ENCODE measurements around the gene ZNF710. TPM values are rescaled to one million over a fixed set of nuclear protein-coding genes. Genes with fewer than 3 reads are reported as not detected.

Gene ZNF710
- total RNA-seq, 1 donor from 2014 or later: 3.5 TPM

GRCh38 chr15:90033006-90033405 lies 31.9 kb downstream of the ZNF710 start:
- intact Hi-C loops (cut with DNase I): no loop called here
- H3K9me3 ChIP-seq: no peaks in the 10 kb centered on the region
- TF ChIP-seq, protein P1, sequence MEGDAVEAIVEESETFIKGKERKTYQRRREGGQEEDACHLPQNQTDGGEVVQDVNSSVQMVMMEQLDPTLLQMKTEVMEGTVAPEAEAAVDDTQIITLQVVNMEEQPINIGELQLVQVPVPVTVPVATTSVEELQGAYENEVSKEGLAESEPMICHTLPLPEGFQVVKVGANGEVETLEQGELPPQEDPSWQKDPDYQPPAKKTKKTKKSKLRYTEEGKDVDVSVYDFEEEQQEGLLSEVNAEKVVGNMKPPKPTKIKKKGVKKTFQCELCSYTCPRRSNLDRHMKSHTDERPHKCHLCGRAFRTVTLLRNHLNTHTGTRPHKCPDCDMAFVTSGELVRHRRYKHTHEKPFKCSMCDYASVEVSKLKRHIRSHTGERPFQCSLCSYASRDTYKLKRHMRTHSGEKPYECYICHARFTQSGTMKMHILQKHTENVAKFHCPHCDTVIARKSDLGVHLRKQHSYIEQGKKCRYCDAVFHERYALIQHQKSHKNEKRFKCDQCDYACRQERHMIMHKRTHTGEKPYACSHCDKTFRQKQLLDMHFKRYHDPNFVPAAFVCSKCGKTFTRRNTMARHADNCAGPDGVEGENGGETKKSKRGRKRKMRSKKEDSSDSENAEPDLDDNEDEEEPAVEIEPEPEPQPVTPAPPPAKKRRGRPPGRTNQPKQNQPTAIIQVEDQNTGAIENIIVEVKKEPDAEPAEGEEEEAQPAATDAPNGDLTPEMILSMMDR (IDR thresholded peaks at IDR 0.05): no peak
- no peaks in the 10 kb centered on the region for H3K36me3 ChIP-seq
- H3K4me3 ChIP-seq: no peak overlapping the region
- peak in 1 of 2 donors; percentile 37 for DNase-seq (ENCODE audit: low spot score in 2 of 2)
- H3K27me3 ChIP-seq: no peaks in the 10 kb centered on the region
- H3K4me1 ChIP-seq: no peaks in the 10 kb centered on the region
- H3K27ac ChIP-seq: no peak overlapping the region

- H3K27ac ChIP-seq: no peak overlapping the region
Observed at GRCh38 chr15:90033448-90033847, 32.3 kb downstream of the ZNF710 start.

DNA sequence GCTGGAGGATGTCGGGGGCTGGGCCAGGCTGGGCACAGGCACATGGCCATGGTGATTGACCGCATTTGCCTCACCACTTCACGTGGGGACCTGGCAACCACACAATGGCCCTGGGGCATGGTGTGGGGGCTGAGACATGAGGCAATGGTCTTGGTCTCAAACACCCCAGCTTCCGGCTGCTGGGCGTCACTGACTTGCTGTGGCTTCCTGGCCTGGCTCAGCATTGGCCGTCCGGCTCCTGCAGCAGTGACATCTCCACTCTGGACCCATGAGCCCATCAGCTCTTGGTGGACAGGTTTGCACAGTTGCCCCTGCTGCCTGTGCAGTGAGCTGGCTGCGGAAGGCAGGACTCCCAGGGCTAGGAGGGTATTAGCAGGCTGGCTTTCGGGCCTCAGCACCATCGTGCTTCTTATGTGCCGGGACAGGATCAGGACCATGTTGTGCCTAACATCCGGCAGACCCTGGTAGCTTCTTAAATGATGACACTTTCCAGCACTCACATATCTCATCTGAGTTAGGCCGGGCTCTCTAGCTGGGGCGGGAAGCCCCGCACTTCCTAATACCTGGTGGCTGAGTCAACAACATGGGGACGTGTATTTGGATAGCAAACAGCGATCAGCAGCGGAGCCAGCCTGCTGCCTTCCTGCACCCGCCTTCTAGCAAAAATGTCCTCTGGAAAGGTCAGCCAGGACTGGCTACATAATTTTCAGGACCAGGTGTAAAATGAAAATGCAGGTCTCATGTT lies 34.1 kb downstream of the ZNF710 start:
- Histone ChIP-seq H3K4me1 (no peaks in the 10 kb centered on the region), H3K27me3 (no peaks in the 10 kb centered on the region), H3K36me3 (no peaks in the 10 kb centered on the region), H3K4me3 (no peak overlapping the region), H3K9me3 (no peaks in the 10 kb centered on the region), H3K27ac (peak overlapping the region; percentile 37 to 74)
- intact Hi-C loops (cut with DNase I): no loop called here
- peak; percentile 69 to 83 for DNase-seq (ENCODE audit: low spot score in 2 of 2)
- TF ChIP-seq, protein P1 (IDR thresholded peaks at IDR 0.05): no peak

More at GRCh38 chr15:90033448-90033847, 32.3 kb downstream of the ZNF710 start:
- Histone ChIP-seq H3K4me1 (no peaks in the 10 kb centered on the region), H3K9me3 (no peaks in the 10 kb centered on the region), H3K36me3 (no peaks in the 10 kb centered on the region), H3K27me3 (no peaks in the 10 kb centered on the region), H3K4me3 (no peak overlapping the region)
- intact Hi-C loops (cut with DNase I): no loop called here
- TF ChIP-seq, protein P1 (IDR thresholded peaks at IDR 0.05): no peak
- peak in 1 of 2 donors; percentile 13 for DNase-seq (ENCODE audit: low spot score in 2 of 2)

- peak; percentile 26 to 66 for DNase-seq (ENCODE audit: low spot score in 2 of 2)
- no peaks in the 10 kb centered on the region for H3K9me3 ChIP-seq
- TF ChIP-seq, protein P1 (IDR thresholded peaks at IDR 0.05): no peak
- intact Hi-C loops (cut with DNase I): no loop called here
- no peaks in the 10 kb centered on the region for H3K36me3 ChIP-seq
- no peaks in the 10 kb centered on the region for H3K27me3 ChIP-seq
- H3K4me1 ChIP-seq: no peaks in the 10 kb centered on the region
- peak overlapping the region; percentile 13 to 74 for H3K27ac ChIP-seq
- no peak overlapping the region for H3K4me3 ChIP-seq
Observed at GRCh38 chr15:90035840-90036230, 34.7 kb downstream of the ZNF710 start.

DNA sequence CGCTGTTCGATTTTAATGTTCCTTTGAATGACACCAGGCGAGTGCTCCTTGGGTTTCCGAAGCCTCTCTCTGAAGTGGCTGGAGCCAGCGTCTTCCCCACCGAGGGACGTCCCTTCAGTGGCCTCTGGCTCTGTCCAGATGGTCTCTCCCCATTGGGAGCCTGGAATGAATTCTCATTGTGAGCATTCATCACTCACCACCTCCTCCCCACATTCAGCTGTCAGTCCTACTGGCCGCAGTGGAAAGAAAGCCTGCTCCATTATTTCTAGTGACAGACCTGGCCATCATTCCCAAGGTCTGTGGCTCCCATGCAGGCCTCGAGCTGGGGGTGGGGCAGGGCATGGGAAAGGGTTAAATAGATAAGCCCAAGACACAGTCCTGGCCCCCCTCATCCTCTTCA lies 35.2 kb downstream of the ZNF710 start:
- H3K27ac ChIP-seq: no peak overlapping the region
- H3K9me3 ChIP-seq: no peaks in the 10 kb centered on the region
- H3K27me3 ChIP-seq: no peaks in the 10 kb centered on the region
- H3K36me3 ChIP-seq: no peaks in the 10 kb centered on the region
- DNase-seq (ENCODE audit: low spot score in 2 of 2): peak in 1 of 2 donors; percentile 56
- intact Hi-C loops (cut with DNase I): no loop called here
- no peaks in the 10 kb centered on the region for H3K4me1 ChIP-seq
- H3K4me3 ChIP-seq: no peak overlapping the region
- TF ChIP-seq, protein P1 (IDR thresholded peaks at IDR 0.05): no peak

Measured in ascending aorta (tissue), 2 donors.